Smooth muscle cell (in vitro differentiated cells): ENCODE measurements around the gene SLC1A5. TPM values are rescaled to one million over a fixed set of nuclear protein-coding genes. Genes with fewer than 3 reads are reported as not detected.

Source experiments
- DNase-seq: peaks from one replicate; lab custom pipeline; 2025; ENCODE audit not compliant: unreplicated experiment; lab: John Stamatoyannopoulos, UW
- H2AFZ ChIP-seq: fragments of 200-600 bp; sonication (generic); 2 replicates; pipeline ENCODE4 v1.6.0; 2016; ENCODE audit warnings: antibody characterized with exemption, low read depth, mild to moderate bottlenecking
- H3F3A ChIP-seq: fragments of 200-600 bp; sonication (generic); 2 replicates; pipeline ENCODE4 v1.6.0; 2017; ENCODE audit warnings: antibody characterized with exemption, low read depth
- H3K27ac ChIP-seq: fragments of 200-600 bp; sonication (generic); 2 replicates; pipeline ENCODE4 v1.5.1; 2016; ENCODE audit warnings: low read depth, mild to moderate bottlenecking
- H3K27me3 ChIP-seq: fragments of 200-600 bp; sonication (generic); 2 replicates; pipeline ENCODE4 v1.6.1; 2016; ENCODE audit warnings: low read depth, mild to moderate bottlenecking
- H3K36me3 ChIP-seq: fragments of 200-600 bp; sonication (generic); 2 replicates; pipeline ENCODE4 v1.5.1; 2016; ENCODE audit warnings: low read depth
- H3K4me1 ChIP-seq: fragments of 200-600 bp; sonication (generic); 2 replicates; pipeline ENCODE4 v1.5.1; 2016; ENCODE audit warnings: low read depth
- H3K4me2 ChIP-seq: fragments of 200-600 bp; sonication (generic); 2 replicates; pipeline ENCODE4 v1.6.0; 2016; ENCODE audit warnings: mild to moderate bottlenecking
- H3K4me3 ChIP-seq: fragments of 200-600 bp; sonication (generic); 2 replicates; pipeline ENCODE4 v1.5.1; 2016; ENCODE audit warnings: mild to moderate bottlenecking
- H3K79me2 ChIP-seq: fragments of 200-600 bp; sonication (generic); 2 replicates; pipeline ENCODE4 v1.6.0; 2016; ENCODE audit warnings: low read depth, mild to moderate bottlenecking
- H3K9ac ChIP-seq: fragments of 200-600 bp; sonication (generic); 2 replicates; pipeline ENCODE4 v1.6.0; 2016; ENCODE audit warnings: low read depth
- H3K9me3 ChIP-seq: fragments of 200-600 bp; sonication (generic); replicated peaks from 2 replicates; pipeline ENCODE4 v1.5.1; 2016; ENCODE audit warnings: low read depth
- H4K20me1 ChIP-seq: fragments of 200-600 bp; sonication (generic); 2 replicates; pipeline ENCODE4 v1.6.0; 2016; ENCODE audit warnings: low read depth
- WGBS: methylation state at CpG from one replicate; pipeline ENCODE4 v1.1.7; 2016; ENCODE audit warnings: low lambda C conversion rate; 5-methylcytosine and 5-hydroxymethylcytosine counted together
- polyA plus RNA-seq: library from polyadenylated mRNA; unstranded; fragments of >200 nt; fragmentation: Nextera tagmentation; extraction: Ambion mirVana; gene quantifications from 2 replicates; pipeline ENCODE4 v1.2.1, GENCODE V29; 2016
- total RNA-seq: library from RNA; depleted of rRNA; stranded (reverse); fragments of >200 nt; gene quantifications from 2 replicates; pipeline ENCODE4 v1.2.3, GENCODE V29; 2014
- TF ChIP-seq, protein P1 (sequence below): fragments of 200-600 bp; sonication (generic); IDR thresholded peaks from 2 replicates; pipeline ENCODE4 v1.5.1; 2017; ENCODE audit warnings: borderline replicate concordance, mild to moderate bottlenecking, antibody characterized with exemption; ENCODE audit not compliant: insufficient read depth, poor library complexity, severe bottlenecking

The SLC1A5 gene
- total and polyA plus RNA-seq, 2 experiments from 2014 or later, result 101 to 231 TPM

DNA sequence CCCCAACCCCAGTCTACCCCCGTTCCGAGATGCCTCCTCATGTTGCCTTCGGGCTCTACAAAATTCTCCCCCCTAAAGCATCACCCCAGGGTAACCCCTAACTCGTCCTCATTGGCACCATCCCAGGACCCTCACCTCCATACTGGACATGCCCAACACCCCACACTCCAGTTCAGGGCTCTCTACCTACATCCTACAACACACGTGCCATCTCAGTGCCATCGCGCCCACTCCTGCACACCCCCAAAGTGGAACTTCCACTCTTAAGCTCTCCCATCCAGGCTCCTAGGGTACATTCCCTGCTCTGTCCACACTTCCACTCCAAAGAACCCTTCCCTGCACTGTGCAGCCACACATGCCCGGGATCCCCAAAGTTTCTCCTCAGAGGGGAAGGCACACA, 43.4 kb downstream of the SLC1A5 start:
- Histone ChIP-seq H2AFZ (no peak overlapping the region), H3K9me3 (no peaks in the 10 kb centered on the region), H3K4me2 (peak overlapping the region; percentile 99), H3K9ac (peak overlapping the region; percentile 93), H3K27ac (no peak overlapping the region), H3F3A (no peaks in the 10 kb centered on the region), H3K4me3 (peak overlapping the region; percentile 97), H4K20me1 (peaks cover 56% of the 10 kb centered on the region), H3K27me3 (no peaks in the 10 kb centered on the region), H3K79me2 (peaks cover 64% of the 10 kb centered on the region), H3K36me3 (no peaks in the 10 kb centered on the region), H3K4me1 (peaks cover 8% of the 10 kb centered on the region)
- DNase-seq, result no peak
- TF ChIP-seq, protein P1, sequence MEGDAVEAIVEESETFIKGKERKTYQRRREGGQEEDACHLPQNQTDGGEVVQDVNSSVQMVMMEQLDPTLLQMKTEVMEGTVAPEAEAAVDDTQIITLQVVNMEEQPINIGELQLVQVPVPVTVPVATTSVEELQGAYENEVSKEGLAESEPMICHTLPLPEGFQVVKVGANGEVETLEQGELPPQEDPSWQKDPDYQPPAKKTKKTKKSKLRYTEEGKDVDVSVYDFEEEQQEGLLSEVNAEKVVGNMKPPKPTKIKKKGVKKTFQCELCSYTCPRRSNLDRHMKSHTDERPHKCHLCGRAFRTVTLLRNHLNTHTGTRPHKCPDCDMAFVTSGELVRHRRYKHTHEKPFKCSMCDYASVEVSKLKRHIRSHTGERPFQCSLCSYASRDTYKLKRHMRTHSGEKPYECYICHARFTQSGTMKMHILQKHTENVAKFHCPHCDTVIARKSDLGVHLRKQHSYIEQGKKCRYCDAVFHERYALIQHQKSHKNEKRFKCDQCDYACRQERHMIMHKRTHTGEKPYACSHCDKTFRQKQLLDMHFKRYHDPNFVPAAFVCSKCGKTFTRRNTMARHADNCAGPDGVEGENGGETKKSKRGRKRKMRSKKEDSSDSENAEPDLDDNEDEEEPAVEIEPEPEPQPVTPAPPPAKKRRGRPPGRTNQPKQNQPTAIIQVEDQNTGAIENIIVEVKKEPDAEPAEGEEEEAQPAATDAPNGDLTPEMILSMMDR, result no peak
- 46% methylated on average over 8 of the region's 8 CpGs for WGBS

DNA sequence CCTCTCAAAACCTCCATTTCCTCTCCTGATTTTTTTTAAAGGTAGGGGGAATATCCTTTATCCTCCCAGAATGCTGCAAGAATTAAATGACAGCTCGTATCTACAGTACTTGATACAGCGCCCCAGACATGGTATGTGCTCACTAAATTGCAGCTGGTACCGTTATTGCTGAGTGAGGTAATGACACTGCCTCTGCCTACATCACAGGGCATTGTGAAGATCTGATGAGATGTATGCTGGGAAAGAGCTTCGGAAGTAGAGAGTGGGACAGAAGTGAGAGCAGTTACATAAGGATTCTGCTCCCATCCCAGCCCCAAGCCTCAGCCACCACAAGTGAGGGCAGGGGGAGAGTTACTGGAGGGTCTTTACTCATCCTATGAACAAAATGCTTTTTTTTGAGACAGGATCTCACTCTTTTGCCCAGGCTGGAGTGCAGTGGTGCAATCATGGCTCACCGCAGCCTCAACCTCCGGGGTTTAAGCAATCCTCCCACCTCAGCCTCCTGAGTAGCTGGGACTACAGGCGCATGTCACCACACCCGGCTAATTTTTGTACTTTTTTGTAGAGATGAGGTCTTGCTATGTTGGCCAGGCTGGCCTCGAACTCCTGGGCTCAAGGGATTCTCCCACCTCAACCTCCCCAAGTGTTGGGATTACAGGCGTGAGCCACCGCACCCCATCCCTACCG, 44.2 kb downstream of the SLC1A5 start:
- no peak for DNase-seq
- H3K9ac ChIP-seq, result no peak overlapping the region
- H3K4me3 ChIP-seq, result no peak overlapping the region
- TF ChIP-seq, protein P1, result no peak
- H4K20me1 ChIP-seq, result peaks cover 65% of the 10 kb centered on the region
- no peaks in the 10 kb centered on the region for H3F3A ChIP-seq
- no peaks in the 10 kb centered on the region for H3K27me3 ChIP-seq
- H3K27ac ChIP-seq, result no peak overlapping the region
- no peaks in the 10 kb centered on the region for H3K36me3 ChIP-seq
- H3K4me1 ChIP-seq, result peaks cover 8% of the 10 kb centered on the region
- peak overlapping the region; percentile 99 for H3K4me2 ChIP-seq
- no peaks in the 10 kb centered on the region for H3K9me3 ChIP-seq
- H2AFZ ChIP-seq, result no peak overlapping the region
- 88% methylated on average over 12 of the region's 12 CpGs for WGBS
- H3K79me2 ChIP-seq, result peaks cover 73% of the 10 kb centered on the region

DNA sequence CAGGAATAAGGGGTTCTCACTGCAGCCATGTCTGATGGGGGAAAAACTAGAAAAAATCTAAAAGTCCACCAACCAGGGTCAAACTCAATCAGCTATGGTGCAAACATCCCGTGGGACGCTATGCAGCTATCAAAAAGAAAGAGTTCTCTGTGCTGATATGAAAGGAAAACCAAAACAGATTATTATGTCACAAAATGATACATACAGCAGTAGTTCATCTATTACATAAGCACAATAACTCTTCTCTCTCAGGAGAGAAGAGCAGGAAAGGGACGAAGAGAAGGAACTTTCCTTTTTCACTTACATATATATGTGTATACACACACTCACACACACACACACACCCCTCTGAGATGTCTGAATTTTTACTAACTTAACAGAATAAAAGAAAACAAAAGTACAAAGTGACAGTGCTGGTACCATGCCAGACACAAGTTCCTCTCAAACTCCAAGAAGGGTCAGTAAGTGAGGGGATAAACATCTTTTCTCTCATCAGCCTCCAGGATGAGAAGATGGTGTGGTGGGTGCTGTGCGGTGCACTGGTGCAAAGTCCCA, 45.4 kb downstream of the SLC1A5 start:
- WGBS, result 93% methylated on average over 4 of the region's 4 CpGs
- Histone ChIP-seq H3K4me1 (peaks cover 8% of the 10 kb centered on the region), H3K4me3 (no peak overlapping the region), H3K36me3 (no peaks in the 10 kb centered on the region), H2AFZ (no peak overlapping the region), H3K9ac (no peak overlapping the region), H3K27me3 (no peaks in the 10 kb centered on the region), H3F3A (no peaks in the 10 kb centered on the region), H3K9me3 (no peaks in the 10 kb centered on the region), H4K20me1 (peaks cover 77% of the 10 kb centered on the region), H3K4me2 (no peak overlapping the region), H3K79me2 (peaks cover 84% of the 10 kb centered on the region), H3K27ac (no peak overlapping the region)
- no peak for DNase-seq
- TF ChIP-seq, protein P1, result no peak

DNA sequence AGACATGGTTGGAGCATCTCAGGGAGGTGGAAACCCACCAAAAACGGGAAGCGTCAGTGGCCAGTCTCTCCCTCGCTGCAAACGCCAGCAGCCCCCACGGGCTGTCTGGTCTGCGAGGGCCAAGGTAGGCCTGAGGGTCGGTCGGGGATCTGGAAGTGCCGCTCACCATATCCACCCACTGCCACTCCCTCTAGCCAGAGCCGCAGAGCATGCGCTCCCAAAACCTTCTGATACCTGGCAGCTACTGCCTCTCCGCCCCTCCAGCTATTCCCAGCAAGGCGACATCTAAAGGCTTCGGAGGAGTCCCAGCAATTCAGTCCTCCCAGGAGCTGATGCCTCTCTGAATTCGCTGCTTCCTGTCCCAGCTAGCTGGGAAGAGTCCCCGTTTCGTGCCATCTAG, 46.9 kb downstream of the SLC1A5 start:
- peaks cover 92% of the 10 kb centered on the region for H4K20me1 ChIP-seq
- no peaks in the 10 kb centered on the region for H3K36me3 ChIP-seq
- no peaks in the 10 kb centered on the region for H3F3A ChIP-seq
- peaks cover 8% of the 10 kb centered on the region for H3K4me1 ChIP-seq
- no peak overlapping the region for H3K27ac ChIP-seq
- H3K4me3 ChIP-seq, result no peak overlapping the region
- no peak overlapping the region for H2AFZ ChIP-seq
- H3K9me3 ChIP-seq, result no peaks in the 10 kb centered on the region
- WGBS, result 90% methylated on average over 17 of the region's 17 CpGs
- peaks cover 93% of the 10 kb centered on the region for H3K79me2 ChIP-seq
- H3K9ac ChIP-seq, result no peak overlapping the region
- no peak overlapping the region for H3K4me2 ChIP-seq
- DNase-seq, result no peak
- H3K27me3 ChIP-seq, result no peaks in the 10 kb centered on the region
- TF ChIP-seq, protein P1, result no peak
